Right atrium auricular region (tissue), 2 donors: ENCODE data around the gene THRA. TPM values are rescaled to one million over a fixed set of nuclear protein-coding genes. Genes with fewer than 3 reads are reported as not detected.

Experiments
- DNase-seq: peaks from one replicate; pipeline ENCODE4 v3.0.0-alpha.2; 2019; ENCODE audit warnings: low spot score
- H3K27ac ChIP-seq, 2 donors: fragments of 200-600 bp; sonication (generic); 1 replicate in 1 of 2; 2 replicates in 1 of 2; pipeline ENCODE4 v1.5.1; 2016 to 2019
- H3K27me3 ChIP-seq, 2 donors: fragments of 200-600 bp; sonication (generic); one replicate each; pipeline versions ENCODE4 v1.5.1 to v1.6.0; 2017 to 2019
- H3K36me3 ChIP-seq: fragments of 200-600 bp; sonication (generic); one replicate; pipeline ENCODE4 v1.5.1; 2016
- H3K4me1 ChIP-seq, 2 donors: fragments of 200-600 bp; sonication (generic); one replicate each; pipeline versions ENCODE4 v1.5.1 to v1.6.0; 2017 to 2019
- H3K4me3 ChIP-seq, 2 donors: fragments of 200-600 bp; sonication (generic); 1 replicate in 1 of 2; 2 replicates in 1 of 2; pipeline ENCODE4 v1.5.1; 2017 to 2019; ENCODE audit warnings: mild to moderate bottlenecking in 1 of 2, moderate library complexity in 1 of 2
- H3K9me3 ChIP-seq, 2 donors: fragments of 200-600 bp; sonication (generic); one replicate each; pipeline ENCODE4 v1.5.1; 2019
- CTCF ChIP-seq, 2 donors: fragments of 200-600 bp; sonication (generic); IDR thresholded peaks; one replicate each; pipeline ENCODE4 v1.5.1; 2019; ENCODE audit warnings: antibody characterized with exemption in 2 of 2
- total RNA-seq, 2 donors: library from RNA; depleted of rRNA; stranded (reverse); fragments of >200 nt; gene quantifications; one replicate each; pipeline ENCODE4 v1.1.0, GENCODE V29; 2016

THRA gene
- total RNA-seq, 2 donors from 2014 or later = 60.3 to 69.0 TPM

GRCh38 chr17:40032322-40033320 is 30.1 kb upstream of the THRA start:
- no peak for DNase-seq
- Histone ChIP-seq H3K4me3 (no peak overlapping the region), H3K36me3 (peaks cover 81% of the 10 kb centered on the region), H3K27ac (no peak overlapping the region), H3K27me3 (no peaks in the 10 kb centered on the region), H3K4me1 (peaks cover 0 to 7% of the 10 kb centered on the region in 2 donors), H3K9me3 (no peaks in the 10 kb centered on the region)
- no peak for TF ChIP-seq CTCF (IDR thresholded peaks at IDR 0.05)

- H3K27me3 ChIP-seq = no peaks in the 10 kb centered on the region
- DNase-seq = no peak
- H3K27ac ChIP-seq = no peak overlapping the region
- H3K4me3 ChIP-seq = no peak overlapping the region
- peaks cover 77% of the 10 kb centered on the region for H3K36me3 ChIP-seq
- no peak for TF ChIP-seq CTCF (IDR thresholded peaks at IDR 0.05)
- no peaks in the 10 kb centered on the region for H3K9me3 ChIP-seq
- peaks cover 0 to 11% of the 10 kb centered on the region in 2 donors for H3K4me1 ChIP-seq
Observed at GRCh38 chr17:40033339-40033738, 29.4 kb upstream of the THRA start.

GRCh38 chr17:40034426-40035161 is 28.2 kb upstream of the THRA start:
- no peak for TF ChIP-seq CTCF (IDR thresholded peaks at IDR 0.05)
- Histone ChIP-seq H3K36me3 (peaks cover 65% of the 10 kb centered on the region), H3K4me3 (no peak overlapping the region), H3K27ac (no peak overlapping the region), H3K27me3 (no peaks in the 10 kb centered on the region), H3K9me3 (no peaks in the 10 kb centered on the region), H3K4me1 (peaks cover 0 to 22% of the 10 kb centered on the region in 2 donors)
- no peak for DNase-seq

GRCh38 chr17:40035162-40035559 is 27.6 kb upstream of the THRA start:
- H3K27me3 ChIP-seq = no peaks in the 10 kb centered on the region
- TF ChIP-seq CTCF (IDR thresholded peaks at IDR 0.05) = peak in 1 of 2 donors; percentile 57
- no peak overlapping the region for H3K4me3 ChIP-seq
- DNase-seq = no peak
- H3K27ac ChIP-seq = no peak overlapping the region
- H3K4me1 ChIP-seq = peaks cover 0 to 22% of the 10 kb centered on the region in 2 donors
- no peaks in the 10 kb centered on the region for H3K9me3 ChIP-seq
- H3K36me3 ChIP-seq = peaks cover 59% of the 10 kb centered on the region

GRCh38 chr17:40038882-40039513 is 23.8 kb upstream of the THRA start:
- H3K27ac ChIP-seq = peak overlapping the region; percentile 68 to 86
- peak; percentile 91 for DNase-seq
- H3K4me1 ChIP-seq = peaks cover 0 to 15% of the 10 kb centered on the region in 2 donors
- H3K36me3 ChIP-seq = peaks cover 26% of the 10 kb centered on the region
- no peak overlapping the region for H3K4me3 ChIP-seq
- TF ChIP-seq CTCF (IDR thresholded peaks at IDR 0.05) = peak; percentile 71 to 83
- no peaks in the 10 kb centered on the region for H3K9me3 ChIP-seq
- no peaks in the 10 kb centered on the region for H3K27me3 ChIP-seq
